ENCODE measurements around the gene GAMT.

DNA sequence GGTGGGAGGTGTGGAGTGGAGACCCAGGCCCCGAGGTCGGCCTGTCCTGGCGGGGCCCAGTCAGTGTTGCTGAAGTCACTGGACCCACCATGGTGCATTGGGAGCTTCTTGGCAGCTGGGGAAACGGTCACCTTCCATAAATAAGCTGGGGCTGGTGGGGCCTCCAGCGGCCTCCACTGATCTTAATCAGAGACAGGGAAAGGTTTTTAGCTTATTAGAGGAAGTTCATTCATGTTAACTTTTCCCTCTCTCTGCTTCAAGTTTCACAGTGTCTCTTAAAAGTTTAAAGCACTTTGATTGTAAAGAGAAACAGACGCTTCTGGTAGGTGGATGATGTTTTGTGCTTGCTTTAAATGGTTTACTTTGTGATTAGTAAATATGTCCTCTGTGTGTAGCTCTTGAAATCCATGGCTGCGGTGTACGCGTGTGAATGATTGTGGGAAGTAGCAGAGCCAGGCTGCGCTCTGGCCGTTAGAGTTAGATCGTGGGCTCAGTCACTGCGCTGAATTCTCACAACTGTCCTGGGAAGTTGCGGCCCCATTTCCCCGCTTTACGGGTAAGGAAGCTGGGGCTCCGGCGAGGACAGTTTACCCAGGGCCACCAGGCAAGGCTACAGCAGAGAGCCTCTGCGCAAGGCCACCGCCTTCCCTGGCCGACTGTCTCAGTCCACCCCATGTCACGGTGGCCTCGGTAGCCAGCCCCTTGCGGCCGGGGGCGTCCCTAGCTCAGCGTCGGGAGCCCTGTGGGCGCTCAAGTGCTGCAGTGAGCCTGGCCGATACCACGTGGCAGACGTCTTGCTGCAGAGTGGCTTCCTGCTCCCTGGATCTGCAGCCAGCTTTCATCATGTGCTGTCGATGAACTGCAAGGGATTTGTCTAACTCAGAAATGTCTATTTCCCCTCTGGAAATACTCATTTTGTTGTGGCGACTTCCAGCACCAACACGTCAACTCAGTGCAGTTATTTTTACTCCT lies 34.2 kb downstream of the GAMT start:
- TF ChIP-seq CTCF (IDR thresholded peaks at IDR 0.05) = no peak
- TF ChIP-seq ZFX (IDR thresholded peaks at IDR 0.05; ENCODE audit: borderline replicate concordance) = no peak

Measured in 22Rv1 (cell line).